Spleen (tissue), 7 donors: ENCODE data around the gene KSR2.

Experiments used
- CTCF ChIP-seq, 11 experiments: fragments of 200-600 bp in 7 of 11; fragments of 450-650 bp in 4 of 11; sonication (generic) in 4 of 11; IDR thresholded peaks in 8 of 11; conservative IDR thresholded peaks in 3 of 11; 1 replicate in 7 of 11; 2 replicates in 4 of 11; pipeline versions ENCODE4 v1.4.0 to v1.8.0; 2016 to 2021; ENCODE audit warnings: antibody characterized with exemption in 11 of 11, inconsistent platforms in 4 of 11, mild to moderate bottlenecking in 1 of 11
- POLR2A ChIP-seq, 3 donors: fragments of 450-650 bp; IDR thresholded peaks; one replicate each; pipeline ENCODE4 v1.5.1; 2017; ENCODE audit warnings: antibody characterized with exemption in 3 of 3, mild to moderate bottlenecking in 1 of 3
- POLR2AphosphoS5 ChIP-seq, 3 donors: sonication (generic); formaldehyde crosslinking; IDR thresholded peaks; one replicate each; pipeline ENCODE4 v1.5.1; 2017; ENCODE audit warnings: antibody characterized with exemption in 3 of 3
- donor health status: DM: no; HTN: no; CAD: no; lungs with moderate emphysema.
- donor health status: DM: no; HTN: no; CAD: no.
- donor health status: DM: no; HTN: no; CAD: no.

- TF ChIP-seq CTCF (IDR thresholded peaks at IDR 0.05 in 8 of 11, conservative IDR thresholded peaks at IDR 0.05 in 3 of 11) (no peak), POLR2A (IDR thresholded peaks at IDR 0.05) (no peak), POLR2AphosphoS5 (IDR thresholded peaks at IDR 0.05) (no peak)
Observed at GRCh38 chr12:117508468-117508867, 460.3 kb downstream of the KSR2 start.
